HEK293T (cell line): ENCODE results near the gene WFDC2.

ENCODE experiments used
- CTCF ChIA-PET: fragments of 350-600 bp; formaldehyde crosslinking; extraction: SDS; loops from one replicate; lab custom pipeline; 2021; ENCODE audit warnings: antibody characterized with exemption, inconsistent platforms; lab: Yijun Ruan, JAX
- POLR2A ChIA-PET: fragments of 350-600 bp; formaldehyde crosslinking; extraction: SDS; loops from one replicate; lab custom pipeline; 2020; ENCODE audit warnings: antibody characterized with exemption, inconsistent platforms; lab: Yijun Ruan, JAX
- DNase-seq: peaks from one replicate; pipeline ENCODE4 v3.0.0; 2012; ENCODE audit warnings: mixed read lengths; ENCODE audit errors: extremely low spot score
- ARNT ChIP-seq: fragments of 450-650 bp; IDR thresholded peaks from 2 replicates; pipeline ENCODE4 v1.6.1; 2017; ENCODE audit warnings: mild to moderate bottlenecking
- BHLHE40 ChIP-seq: fragments of 450-650 bp; IDR thresholded peaks from 2 replicates; pipeline ENCODE4 v1.6.1; 2016; ENCODE audit warnings: mild to moderate bottlenecking, moderate library complexity, borderline replicate concordance
- CTBP1 ChIP-seq: fragments of 450-650 bp; IDR thresholded peaks from 2 replicates; pipeline ENCODE4 v1.6.1; 2016; ENCODE audit warnings: borderline replicate concordance
- ELF4 ChIP-seq: fragments of 450-650 bp; IDR thresholded peaks from 2 replicates; pipeline ENCODE4 v1.6.1; 2017; ENCODE audit warnings: antibody characterized with exemption
- FOXA1 ChIP-seq: fragments of 450-650 bp; IDR thresholded peaks from 2 replicates; pipeline ENCODE4 v1.6.1; 2016; ENCODE audit warnings: mild to moderate bottlenecking
- FOXK2 ChIP-seq: fragments of 450-650 bp; IDR thresholded peaks from 2 replicates; pipeline ENCODE4 v1.6.1; 2016; ENCODE audit warnings: mild to moderate bottlenecking
- FOXM1 ChIP-seq: fragments of 450-650 bp; IDR thresholded peaks from 2 replicates; pipeline ENCODE4 v1.6.1; 2017; ENCODE audit warnings: mild to moderate bottlenecking, borderline replicate concordance
- HDGF ChIP-seq: fragments of 450-650 bp; IDR thresholded peaks from 2 replicates; pipeline ENCODE4 v1.6.1; 2017; ENCODE audit warnings: antibody characterized with exemption, borderline replicate concordance
- L3MBTL2 ChIP-seq: fragments of 450-650 bp; conservative IDR thresholded peaks from 2 replicates; pipeline ENCODE4 v1.6.1; 2016; ENCODE audit warnings: mild to moderate bottlenecking
- LEF1 ChIP-seq: fragments of 450-650 bp; IDR thresholded peaks from 2 replicates; pipeline ENCODE4 v1.6.1; 2017; ENCODE audit warnings: mild to moderate bottlenecking, borderline replicate concordance
- NFRKB ChIP-seq: fragments of 450-650 bp; IDR thresholded peaks from 2 replicates; pipeline ENCODE4 v1.6.1; 2016; ENCODE audit warnings: mild to moderate bottlenecking, moderate library complexity
- PKNOX1 ChIP-seq: fragments of 450-650 bp; IDR thresholded peaks from 2 replicates; pipeline ENCODE4 v1.6.1; 2016
- SP1 ChIP-seq: fragments of 450-650 bp; IDR thresholded peaks from 2 replicates; pipeline ENCODE4 v1.6.1; 2017
- SUZ12 ChIP-seq: fragments of 450-650 bp; IDR thresholded peaks from 2 replicates; pipeline ENCODE4 v1.6.1; 2016; ENCODE audit warnings: mild to moderate bottlenecking
- TARDBP ChIP-seq: fragments of 450-650 bp; IDR thresholded peaks from 2 replicates; pipeline ENCODE4 v1.6.1; 2016
- ZNF384 ChIP-seq: fragments of 450-650 bp; IDR thresholded peaks from 2 replicates; pipeline ENCODE4 v1.6.1; 2016

The WFDC2 gene

GRCh38 chr20:45427236-45428149, 42.1 kb upstream of the WFDC2 start:
- DNase-seq, result no peak
- ChIA-PET POLR2A (no interaction called here), CTCF (interaction anchor here (1.5 kb wide), 1 partner anchor 9 kb away, joined by 8 read pairs; no protein-coding TSS in a partner anchor)
- TF ChIP-seq BHLHE40, result no peak
- no peak for TF ChIP-seq FOXA1
- TF ChIP-seq HDGF, result no peak
- TF ChIP-seq ZNF384, result no peak
- TF ChIP-seq SUZ12, result no peak
- no peak for TF ChIP-seq ARNT
- TF ChIP-seq LEF1, result no peak
- no peak for TF ChIP-seq FOXK2
- no peak for TF ChIP-seq CTBP1
- TF ChIP-seq ELF4, result no peak

GRCh38 chr20:45429618-45430017, 39.9 kb upstream of the WFDC2 start:
- no peak for DNase-seq
- TF ChIP-seq TARDBP (no peak), SUZ12 (no peak), PKNOX1 (no peak), BHLHE40 (no peak), ARNT (no peak), NFRKB (no peak), FOXM1 (no peak), ELF4 (no peak), FOXK2 (no peak), CTBP1 (no peak), SP1 (no peak), LEF1 (no peak), FOXA1 (no peak)
- ChIA-PET CTCF (no interaction called here), POLR2A (interaction anchor here (1.1 kb wide), 1 partner anchor 22 kb away, joined by 4 read pairs; no protein-coding TSS in a partner anchor)

- POLR2A ChIA-PET, result no interaction called here
- TF ChIP-seq BHLHE40, result no peak
- no peak for TF ChIP-seq L3MBTL2
- no peak for TF ChIP-seq CTBP1
- no peak for TF ChIP-seq FOXA1
- TF ChIP-seq LEF1, result no peak
- no peak for TF ChIP-seq HDGF
- no peak for TF ChIP-seq PKNOX1
- no peak for TF ChIP-seq NFRKB
- TF ChIP-seq FOXK2, result no peak
- no peak for TF ChIP-seq SUZ12
- TF ChIP-seq ARNT, result no peak
- no peak for TF ChIP-seq TARDBP
- TF ChIP-seq ZNF384, result no peak
- TF ChIP-seq SP1, result no peak
- no peak for TF ChIP-seq ELF4
- TF ChIP-seq FOXM1, result no peak
- CTCF ChIA-PET, result no interaction called here
- no peak for DNase-seq
These were observed 37.3 kb upstream of the WFDC2 start for GRCh38 chr20:45432294-45432693.

- POLR2A ChIA-PET, result no interaction called here
- no peak for DNase-seq
- CTCF ChIA-PET, result no interaction called here
- TF ChIP-seq LEF1, result no peak
These were observed 36.2 kb upstream of the WFDC2 start for GRCh38 chr20:45433316-45433715.

- no peak for TF ChIP-seq ZNF384
- no peak for TF ChIP-seq FOXK2
- no peak for TF ChIP-seq FOXM1
- no peak for TF ChIP-seq NFRKB
- TF ChIP-seq SUZ12, result no peak
- no peak for TF ChIP-seq ELF4
- no peak for TF ChIP-seq ARNT
- no peak for TF ChIP-seq HDGF
- no peak for TF ChIP-seq PKNOX1
- CTCF ChIA-PET, result interaction anchor here (0.6 kb wide), 1 partner anchor 42 kb away, joined by 6 read pairs; no protein-coding TSS in a partner anchor
- DNase-seq, result no peak
- POLR2A ChIA-PET, result no interaction called here
These were observed 35.6 kb upstream of the WFDC2 start for GRCh38 chr20:45433976-45434375.
